HepG2 (cell line): ENCODE data around the gene SEPHS2. TPM values are rescaled to one million over a fixed set of nuclear protein-coding genes. Genes with fewer than 3 reads are reported as not detected.

Experiments
- CEBPG ChIP-seq: IDR thresholded peaks from 2 replicates; pipeline ENCODE4 v1.6.1; 2016
- HDAC2 ChIP-seq: sonication (generic); formaldehyde crosslinking; IDR thresholded peaks from 2 replicates; pipeline ENCODE4 v1.4.0; 2020; ENCODE audit warnings: missing genetic modification reagents
- NFKBIZ ChIP-seq: IDR thresholded peaks from 2 replicates; pipeline ENCODE4 v1.6.1; 2018; ENCODE audit warnings: missing genetic modification reagents, missing compliant biosample characterization
- PCBP1 ChIP-seq: fragments of 200-400 bp; formaldehyde crosslinking; IDR thresholded peaks from 2 replicates; pipeline ENCODE4 v1.6.1; 2017; ENCODE audit warnings: mild to moderate bottlenecking, low read depth, low read length, borderline replicate concordance
- PHF8 ChIP-seq: sonication (generic); formaldehyde crosslinking; IDR thresholded peaks from 2 replicates; pipeline ENCODE4 v1.5.0; 2020; ENCODE audit warnings: missing genetic modification reagents
- ZBTB49 ChIP-seq: sonication (generic); formaldehyde crosslinking; IDR thresholded peaks from 2 replicates; pipeline ENCODE4 v1.4.0; 2020; ENCODE audit warnings: missing genetic modification reagents, borderline replicate concordance
- ZFX ChIP-seq: sonication (generic); formaldehyde crosslinking; IDR thresholded peaks from 2 replicates; pipeline ENCODE4 v1.4.0; 2020; ENCODE audit warnings: mild to moderate bottlenecking, low read depth, missing genetic modification reagents, moderate library complexity
- ZNF264 ChIP-seq: sonication (generic); formaldehyde crosslinking; IDR thresholded peaks from 2 replicates; pipeline ENCODE4 v1.4.0; 2020; ENCODE audit warnings: missing genetic modification reagents
- ZNF280D ChIP-seq: sonication (generic); formaldehyde crosslinking; IDR thresholded peaks from 2 replicates; pipeline ENCODE4 v1.5.1; 2020; ENCODE audit warnings: mild to moderate bottlenecking, missing genetic modification reagents
- ZNF354B ChIP-seq: sonication (generic); formaldehyde crosslinking; IDR thresholded peaks from 2 replicates; pipeline ENCODE4 v1.8.0; 2022; ENCODE audit warnings: mild to moderate bottlenecking, missing genetic modification reagents
- ZNF432 ChIP-seq: sonication (generic); formaldehyde crosslinking; IDR thresholded peaks from 2 replicates; pipeline ENCODE4 v1.5.0; 2020; ENCODE audit warnings: missing genetic modification reagents, mild to moderate bottlenecking, borderline replicate concordance
- ZNF441 ChIP-seq: sonication (generic); formaldehyde crosslinking; IDR thresholded peaks from 2 replicates; pipeline ENCODE4 v1.7.0; 2021; ENCODE audit warnings: missing genetic modification reagents, borderline replicate concordance
- ZNF614 ChIP-seq: IDR thresholded peaks from 2 replicates; pipeline ENCODE4 v1.6.1; 2018; ENCODE audit warnings: missing biosample characterization, missing genetic modification reagents, inconsistent platforms, borderline replicate concordance
- ZNF687 ChIP-seq: sonication (generic); formaldehyde crosslinking; IDR thresholded peaks from 2 replicates; pipeline ENCODE4 v1.5.1; 2020; ENCODE audit warnings: mild to moderate bottlenecking, missing genetic modification reagents, moderate library complexity
- ZNF747 ChIP-seq: sonication (generic); formaldehyde crosslinking; IDR thresholded peaks from 2 replicates; pipeline ENCODE4 v1.8.1; 2023; ENCODE audit warnings: missing genetic modification reagents, mild to moderate bottlenecking, borderline replicate concordance
- ZNF761 ChIP-seq: sonication (generic); formaldehyde crosslinking; conservative IDR thresholded peaks from 2 replicates; pipeline ENCODE4 v1.4.0; 2020; ENCODE audit warnings: mild to moderate bottlenecking, missing genetic modification reagents
- polyA plus RNA-seq, 8 experiments: library from polyadenylated mRNA; depleted of rRNA in 3 of 8; stranded (reverse) in 7 of 8; unstranded in 1 of 8; fragments of >200 nt; fragmentation: Illumina TruSeq in 4 of 8; extraction: Trizol in 4 of 8; gene quantifications; 2 replicates each; pipeline versions ENCODE4 v1.2.1 to v1.2.3, GENCODE V29; 2011 to 2016; ENCODE audit warnings: low read depth in 4 of 8, missing spikeins in 1 of 8, mixed read lengths in 1 of 8; ENCODE audit not compliant: insufficient read depth in 1 of 8
- total RNA-seq, 5 experiments: library from RNA; depleted of rRNA; stranded (reverse); fragments of >200 nt; fragmentation: Illumina TruSeq; extraction: Trizol; gene quantifications; 2 replicates each; pipeline ENCODE4 v1.2.3, GENCODE V29; 2016; ENCODE audit warnings: low read depth in 1 of 5
- TF ChIP-seq, protein P1 (sequence below): sonication (generic); formaldehyde crosslinking; IDR thresholded peaks from 2 replicates; pipeline ENCODE4 v1.8.0; 2022; ENCODE audit warnings: mild to moderate bottlenecking, missing genetic modification reagents; ENCODE audit not compliant: insufficient replicate concordance

SEPHS2 gene
- total and polyA plus RNA-seq, 2 of the 13 experiments (the other 11 are each of a cell fraction or from before 2014, with no cell fraction given) = 20.7 to 127 TPM

DNA sequence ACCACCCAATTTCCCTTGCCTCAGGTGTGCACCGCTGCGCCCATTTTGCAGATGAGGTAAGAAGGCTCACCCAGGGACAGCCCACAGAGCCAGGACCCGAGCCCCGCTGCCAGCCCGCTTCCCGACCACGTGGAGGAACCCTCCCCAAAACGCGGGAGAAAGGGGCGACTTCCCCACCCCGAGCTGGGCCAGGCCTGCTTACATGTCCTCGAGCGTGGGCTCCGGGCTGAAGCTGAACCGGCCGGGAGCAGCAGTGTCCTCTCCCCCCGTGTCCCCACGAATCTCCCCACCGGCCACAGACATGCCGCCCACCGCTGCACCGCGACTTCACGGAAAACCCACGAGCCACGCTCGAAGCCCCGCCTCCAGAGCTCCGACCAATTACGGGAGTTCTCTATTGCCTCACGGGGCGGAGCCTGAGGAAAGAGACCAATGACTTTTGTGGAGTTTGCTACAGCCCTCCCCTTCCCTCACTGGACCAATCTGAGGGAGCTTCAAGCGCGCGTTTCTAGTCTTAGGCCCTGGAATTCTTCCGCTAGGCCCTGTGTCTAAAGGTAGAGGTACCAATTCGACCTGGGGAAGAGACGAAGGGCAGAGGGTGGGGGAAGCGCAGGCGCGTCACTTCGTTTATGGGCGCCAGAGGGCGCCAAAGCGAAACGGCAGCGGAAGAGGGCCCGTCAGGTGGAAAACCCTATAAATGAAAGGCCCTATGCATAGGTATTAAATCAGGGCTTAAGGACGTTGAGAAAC is 15.8 kb downstream of the SEPHS2 start, which contains the start of gene DCTPP1 (continued):
- TF ChIP-seq ZNF687 (CRISPR knock-in tag) (peak; percentile 96), HDAC2 (CRISPR knock-in tag) (peak; percentile 89), ZNF280D (peak; percentile 38; the same call in 1 of the 2 replicates), ZNF761 (CRISPR knock-in tag) (peak; percentile 74), ZFX (CRISPR knock-in tag) (peak; percentile 98), ZNF614 (CRISPR knock-in tag) (peak; percentile 90), NFKBIZ (CRISPR knock-in tag) (peak; percentile 54; the same call in 1 of the 2 replicates), CEBPG (CRISPR knock-in tag) (peak; percentile 85), PHF8 (CRISPR knock-in tag) (peak; percentile 81), ZNF441 (CRISPR knock-in tag) (peak; percentile 18; the same call in 1 of the 2 replicates), ZNF747 (CRISPR knock-in tag) (peak; percentile 88; the same call in 1 of the 2 replicates), ZNF354B (CRISPR knock-in tag) (no peak; the same call in none of the 2 replicates), ZNF264 (CRISPR knock-in tag) (peak; percentile 71), PCBP1 (peak; percentile 92), ZBTB49 (CRISPR knock-in tag) (peak; percentile 38; the same call in 1 of the 2 replicates), ZNF432 (no peak)
- TF ChIP-seq, protein P1, sequence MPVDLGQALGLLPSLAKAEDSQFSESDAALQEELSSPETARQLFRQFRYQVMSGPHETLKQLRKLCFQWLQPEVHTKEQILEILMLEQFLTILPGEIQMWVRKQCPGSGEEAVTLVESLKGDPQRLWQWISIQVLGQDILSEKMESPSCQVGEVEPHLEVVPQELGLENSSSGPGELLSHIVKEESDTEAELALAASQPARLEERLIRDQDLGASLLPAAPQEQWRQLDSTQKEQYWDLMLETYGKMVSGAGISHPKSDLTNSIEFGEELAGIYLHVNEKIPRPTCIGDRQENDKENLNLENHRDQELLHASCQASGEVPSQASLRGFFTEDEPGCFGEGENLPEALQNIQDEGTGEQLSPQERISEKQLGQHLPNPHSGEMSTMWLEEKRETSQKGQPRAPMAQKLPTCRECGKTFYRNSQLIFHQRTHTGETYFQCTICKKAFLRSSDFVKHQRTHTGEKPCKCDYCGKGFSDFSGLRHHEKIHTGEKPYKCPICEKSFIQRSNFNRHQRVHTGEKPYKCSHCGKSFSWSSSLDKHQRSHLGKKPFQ = no peak
